ENCODE data around the gene RAB9B.

The RAB9B gene

DNA sequence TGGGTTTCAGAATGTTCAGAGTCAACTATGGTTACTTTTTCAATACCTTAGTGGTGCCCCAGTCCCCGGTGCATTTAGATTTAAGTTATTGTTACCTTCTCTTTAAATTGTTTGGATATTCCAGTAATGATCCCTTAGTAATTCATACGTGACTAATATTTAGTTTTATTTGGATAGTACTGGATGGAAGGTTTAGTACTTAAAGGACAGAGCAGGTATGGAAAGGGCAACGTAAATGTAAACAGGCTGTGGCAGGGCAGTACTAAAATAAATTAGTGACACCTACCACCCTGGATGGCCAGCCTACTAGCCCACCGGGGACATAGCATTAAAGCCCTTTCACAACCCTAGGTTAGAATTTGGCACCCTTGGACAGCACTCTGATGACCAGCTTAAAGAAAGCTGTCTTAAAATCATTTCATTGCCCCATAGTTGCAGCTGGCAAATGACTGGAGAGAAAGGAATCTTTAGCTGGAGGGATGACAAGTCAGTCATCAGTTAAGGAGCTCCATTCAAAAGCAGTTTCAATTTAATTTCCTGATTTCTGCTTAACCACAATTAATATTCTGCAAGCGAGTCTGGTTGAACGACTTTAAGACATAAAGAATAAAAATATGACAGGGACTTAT is 39.0 kb downstream of the RAB9B start:
- DNase-seq (ENCODE audit: low read depth): peak; percentile 81
- TF ChIP-seq, protein P1, sequence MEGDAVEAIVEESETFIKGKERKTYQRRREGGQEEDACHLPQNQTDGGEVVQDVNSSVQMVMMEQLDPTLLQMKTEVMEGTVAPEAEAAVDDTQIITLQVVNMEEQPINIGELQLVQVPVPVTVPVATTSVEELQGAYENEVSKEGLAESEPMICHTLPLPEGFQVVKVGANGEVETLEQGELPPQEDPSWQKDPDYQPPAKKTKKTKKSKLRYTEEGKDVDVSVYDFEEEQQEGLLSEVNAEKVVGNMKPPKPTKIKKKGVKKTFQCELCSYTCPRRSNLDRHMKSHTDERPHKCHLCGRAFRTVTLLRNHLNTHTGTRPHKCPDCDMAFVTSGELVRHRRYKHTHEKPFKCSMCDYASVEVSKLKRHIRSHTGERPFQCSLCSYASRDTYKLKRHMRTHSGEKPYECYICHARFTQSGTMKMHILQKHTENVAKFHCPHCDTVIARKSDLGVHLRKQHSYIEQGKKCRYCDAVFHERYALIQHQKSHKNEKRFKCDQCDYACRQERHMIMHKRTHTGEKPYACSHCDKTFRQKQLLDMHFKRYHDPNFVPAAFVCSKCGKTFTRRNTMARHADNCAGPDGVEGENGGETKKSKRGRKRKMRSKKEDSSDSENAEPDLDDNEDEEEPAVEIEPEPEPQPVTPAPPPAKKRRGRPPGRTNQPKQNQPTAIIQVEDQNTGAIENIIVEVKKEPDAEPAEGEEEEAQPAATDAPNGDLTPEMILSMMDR (IDR thresholded peaks at IDR 0.05; ENCODE audit: low read length, missing control alignments): no peak
- peak overlapping the region; percentile 33 for H3K4me3 ChIP-seq (replicated peaks; ENCODE audit: low read depth, low read length)

DNA sequence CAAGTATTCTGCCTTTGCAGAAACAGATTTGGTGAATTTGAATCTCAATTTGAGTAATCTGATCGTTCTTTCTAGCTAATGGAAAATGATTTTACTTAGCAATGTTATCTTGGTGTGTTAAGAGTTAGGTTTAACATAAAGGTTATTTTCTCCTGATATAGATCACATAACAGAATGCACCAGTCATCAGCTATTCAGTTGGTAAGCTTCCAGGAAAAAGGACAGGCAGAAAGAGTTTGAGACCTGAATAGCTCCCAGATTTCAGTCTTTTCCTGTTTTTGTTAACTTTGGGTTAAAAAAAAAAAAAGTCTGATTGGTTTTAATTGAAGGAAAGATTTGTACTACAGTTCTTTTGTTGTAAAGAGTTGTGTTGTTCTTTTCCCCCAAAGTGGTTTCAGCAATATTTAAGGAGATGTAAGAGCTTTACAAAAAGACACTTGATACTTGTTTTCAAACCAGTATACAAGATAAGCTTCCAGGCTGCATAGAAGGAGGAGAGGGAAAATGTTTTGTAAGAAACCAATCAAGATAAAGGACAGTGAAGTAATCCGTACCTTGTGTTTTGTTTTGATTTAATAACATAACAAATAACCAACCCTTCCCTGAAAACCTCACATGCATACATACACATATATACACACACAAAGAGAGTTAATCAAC is 40.1 kb downstream of the RAB9B start:
- DNase-seq (ENCODE audit: low read depth): peak; percentile 19
- no peak overlapping the region for H3K4me3 ChIP-seq (replicated peaks; ENCODE audit: low read depth, low read length)

DNA sequence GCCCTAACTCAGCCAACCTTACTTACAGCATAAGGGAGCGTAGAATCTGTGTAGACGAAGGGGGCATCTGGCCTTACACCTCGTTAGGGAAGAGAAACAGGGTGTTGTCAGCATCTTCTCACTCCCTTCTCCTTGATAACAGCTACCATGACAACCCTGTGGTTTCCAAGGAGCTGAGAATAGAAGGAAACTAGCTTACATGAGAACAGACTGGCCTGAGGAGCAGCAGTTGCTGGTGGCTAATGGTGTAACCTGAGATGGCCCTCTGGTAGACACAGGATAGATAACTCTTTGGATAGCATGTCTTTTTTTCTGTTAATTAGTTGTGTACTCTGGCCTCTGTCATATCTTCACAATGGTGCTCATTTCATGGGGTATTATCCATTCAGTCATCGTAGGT is 40.8 kb downstream of the RAB9B start:
- no peak overlapping the region for H3K4me3 ChIP-seq (replicated peaks; ENCODE audit: low read depth, low read length)
- DNase-seq (ENCODE audit: low read depth): no peak
- TF ChIP-seq, protein P1 (IDR thresholded peaks at IDR 0.05; ENCODE audit: low read length, missing control alignments): no peak

More for the DNA sequence above, 40.1 kb downstream of the RAB9B start:
- TF ChIP-seq, protein P1 (IDR thresholded peaks at IDR 0.05; ENCODE audit: low read length, missing control alignments): no peak

DNA sequence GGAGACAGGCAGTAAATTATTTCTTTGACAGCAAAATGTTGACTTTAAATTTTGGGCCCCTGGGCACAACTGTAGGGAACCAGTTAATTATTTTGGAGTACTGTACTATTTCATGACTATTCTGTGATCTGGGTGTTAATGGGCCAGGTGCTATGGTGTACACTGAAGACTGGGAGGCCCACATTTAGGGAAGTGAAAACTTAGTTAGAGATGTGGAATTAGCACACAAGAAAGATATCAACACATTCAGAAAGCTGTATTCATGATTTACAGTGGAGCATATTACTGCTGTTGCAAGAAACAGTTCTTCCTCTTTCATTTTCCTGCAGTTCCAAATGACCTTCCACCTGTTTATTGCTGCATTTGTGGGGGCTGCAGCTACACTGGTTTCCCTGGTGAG is 43.1 kb downstream of the RAB9B start:
- H3K4me3 ChIP-seq (replicated peaks; ENCODE audit: low read depth, low read length): no peak overlapping the region
- TF ChIP-seq, protein P1 (IDR thresholded peaks at IDR 0.05; ENCODE audit: low read length, missing control alignments): no peak
- no peak for DNase-seq (ENCODE audit: low read depth)

DNA sequence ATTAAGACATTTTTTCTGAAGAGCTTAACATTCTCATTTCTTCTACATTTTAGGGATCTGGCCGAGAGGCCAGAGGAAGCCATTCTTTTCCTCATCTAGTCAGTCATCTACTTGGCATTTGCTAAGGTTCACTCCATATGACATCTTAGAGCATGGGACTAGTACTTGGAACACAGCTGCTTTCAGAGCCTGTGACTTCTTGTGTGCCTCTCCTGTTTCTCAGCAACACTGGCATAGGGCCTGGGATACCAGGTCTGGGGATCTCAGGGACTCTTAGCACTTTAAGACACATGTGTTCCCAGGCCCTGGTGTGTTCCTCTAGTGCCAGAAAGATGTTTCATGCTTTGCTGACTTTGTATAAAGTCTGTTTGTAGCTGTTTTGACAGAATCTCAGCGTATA is 48.1 kb downstream of the RAB9B start:
- no peak overlapping the region for H3K4me3 ChIP-seq (replicated peaks; ENCODE audit: low read depth, low read length)
- DNase-seq (ENCODE audit: low read depth): peak; percentile 24
- TF ChIP-seq, protein P1 (IDR thresholded peaks at IDR 0.05; ENCODE audit: low read length, missing control alignments): no peak

DNA sequence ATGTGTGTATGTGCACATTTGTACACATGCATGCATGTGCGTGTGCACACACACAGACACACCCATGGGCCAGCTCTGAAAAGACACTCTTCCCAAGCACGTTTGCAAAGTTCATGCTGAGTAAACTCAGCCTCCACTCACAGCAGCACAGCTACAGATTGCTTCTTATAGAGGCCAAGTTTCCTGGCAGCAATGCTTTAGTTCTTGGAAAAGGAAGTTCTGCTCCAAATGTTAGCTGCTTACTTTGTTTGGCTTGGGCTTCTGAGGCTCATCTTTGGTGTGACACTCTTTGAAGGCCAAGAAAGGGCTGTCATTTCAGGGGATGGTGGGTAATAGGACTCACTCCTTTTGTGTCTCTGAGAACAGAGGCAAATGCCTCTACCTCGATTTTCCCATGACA is 48.9 kb downstream of the RAB9B start:
- no peak for DNase-seq (ENCODE audit: low read depth)
- no peak overlapping the region for H3K4me3 ChIP-seq (replicated peaks; ENCODE audit: low read depth, low read length)
- TF ChIP-seq, protein P1 (IDR thresholded peaks at IDR 0.05; ENCODE audit: low read length, missing control alignments): no peak

DNA sequence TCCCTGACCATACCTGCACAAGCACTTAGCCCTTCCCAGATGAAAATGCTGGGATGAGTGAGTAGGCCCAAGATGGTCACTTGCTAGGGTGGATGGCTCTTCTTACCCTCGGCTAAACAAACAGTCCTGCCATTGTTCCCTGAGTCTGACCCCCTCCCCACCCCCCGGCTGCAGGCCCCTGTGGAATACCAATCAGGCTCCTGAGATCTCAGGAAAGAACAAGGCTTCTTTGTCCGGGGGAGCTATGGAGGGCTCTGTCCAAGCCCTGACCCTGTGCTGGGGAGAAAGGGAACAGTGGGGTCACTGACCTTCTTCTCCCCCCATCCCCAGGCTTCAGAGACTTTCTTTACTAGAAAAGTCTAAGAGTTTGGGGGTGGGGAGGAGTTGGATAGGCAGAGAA is 49.4 kb downstream of the RAB9B start:
- H3K4me3 ChIP-seq (replicated peaks; ENCODE audit: low read depth, low read length): no peak overlapping the region
- DNase-seq (ENCODE audit: low read depth): no peak
- TF ChIP-seq, protein P1 (IDR thresholded peaks at IDR 0.05; ENCODE audit: low read length, missing control alignments): no peak
